Tongue (tissue), 2 donors: ENCODE results near the gene GGPS1. TPM values are rescaled to one million over a fixed set of nuclear protein-coding genes. Genes with fewer than 3 reads are reported as not detected.
"Not testable (repeated sequence)": the region's sequence is repeated elsewhere in the genome, so short reads cannot be mapped to it uniquely, and the experiment has no call there.

Experiments used
- DNase-seq: peaks from one replicate; pipeline ENCODE4 v3.0.0-alpha.2; 2015
- total RNA-seq: library from RNA; depleted of rRNA; stranded (reverse); fragments of >200 nt; gene quantifications from one replicate; pipeline ENCODE4 v1.2.3, GENCODE V29; 2014

Gene GGPS1
- total RNA-seq, 1 donor from 2014 or later, result 24.2 TPM

- DNase-seq, result no peak
These were observed 23.6 kb upstream of the GGPS1 start for GRCh38 chr1:235304549-235305451.

- no peak for DNase-seq
These were observed 20.9 kb upstream of the GGPS1 start for GRCh38 chr1:235307158-235308124.

GRCh38 chr1:235309206-235309605 is 19.2 kb upstream of the GGPS1 start:
- DNase-seq, result not testable (repeated sequence)

GRCh38 chr1:235313262-235313661 is 15.1 kb upstream of the GGPS1 start:
- DNase-seq, result peak; percentile 24

GRCh38 chr1:235313931-235314678 is 14.3 kb upstream of the GGPS1 start:
- DNase-seq, result no peak

GRCh38 chr1:235315173-235315572 is 13.2 kb upstream of the GGPS1 start:
- no peak for DNase-seq

- no peak for DNase-seq
These were observed 12.6 kb upstream of the GGPS1 start for GRCh38 chr1:235315735-235316134.

- DNase-seq, result no peak
These were observed 11.2 kb upstream of the GGPS1 start for GRCh38 chr1:235317168-235317567.

GRCh38 chr1:235319255-235319654 is 9.1 kb upstream of the GGPS1 start:
- DNase-seq, result no peak

GRCh38 chr1:235320521-235321179 is 7.7 kb upstream of the GGPS1 start:
- no peak for DNase-seq

- no peak for DNase-seq
These were observed 4.1 kb upstream of the GGPS1 start for GRCh38 chr1:235324296-235324695.

GRCh38 chr1:235325139-235325538 is 3.2 kb upstream of the GGPS1 start:
- DNase-seq, result no peak

GRCh38 chr1:235325854-235326253 is 2.5 kb upstream of the GGPS1 start:
- DNase-seq, result no peak

- peak; percentile 53 for DNase-seq
These were observed 1.4 kb upstream of the GGPS1 start for GRCh38 chr1:235326719-235327558.

- no peak for DNase-seq
These were observed 655 bp upstream of the GGPS1 start, which contains the start of gene ARID4B for GRCh38 chr1:235327559-235328270. TSS of gene ARID4B (minus strand) at chr1:235328179. CDS start at chr1:235326919, 1,260 bp downstream.

GRCh38 chr1:235329139-235329902 is 951 bp downstream of the GGPS1 start:
- DNase-seq, result no peak

GRCh38 chr1:235330918-235331285 is 2.5 kb downstream of the GGPS1 start:
- no peak for DNase-seq

- DNase-seq, result no peak
These were observed 3.0 kb downstream of the GGPS1 start for GRCh38 chr1:235331401-235331800.

GRCh38 chr1:235336903-235337302 is 8.5 kb downstream of the GGPS1 start:
- DNase-seq, result no peak
